Osteocyte (in vitro differentiated cells): Measurements from ENCODE around the gene GABRR2. TPM values are rescaled to one million over a fixed set of nuclear protein-coding genes. Genes with fewer than 3 reads are reported as not detected.

Source experiments
- DNase-seq: peaks from one replicate; pipeline ENCODE4 v3.0.0; 2021; ENCODE audit warnings: mixed read lengths; ENCODE audit not compliant: unreplicated experiment; ENCODE audit errors: extremely low spot score
- H3K27ac Mint-ChIP-seq: one replicate; pipeline ENCODE4 v1.8.0; 2021; ENCODE audit warnings: mild to moderate bottlenecking, mixed read lengths; ENCODE audit not compliant: unreplicated experiment
- H3K27me3 Mint-ChIP-seq: one replicate; pipeline ENCODE4 v1.8.0; 2021; ENCODE audit warnings: mixed read lengths; ENCODE audit not compliant: unreplicated experiment
- H3K36me3 Mint-ChIP-seq: one replicate; pipeline ENCODE4 v1.8.0; 2021; ENCODE audit warnings: mixed read lengths; ENCODE audit not compliant: unreplicated experiment
- H3K4me1 Mint-ChIP-seq: one replicate; pipeline ENCODE4 v1.8.0; 2021; ENCODE audit warnings: mixed read lengths; ENCODE audit not compliant: unreplicated experiment
- H3K4me3 Mint-ChIP-seq: one replicate; pipeline ENCODE4 v1.8.0; 2021; ENCODE audit warnings: mild to moderate bottlenecking, moderate library complexity, mixed read lengths; ENCODE audit not compliant: unreplicated experiment
- H3K9me3 Mint-ChIP-seq: one replicate; pipeline ENCODE4 v1.8.0; 2021; ENCODE audit warnings: mixed read lengths; ENCODE audit not compliant: unreplicated experiment
- CTCF ChIP-seq: fragments of 200-600 bp; sonication (generic); IDR thresholded peaks from 2 replicates; pipeline ENCODE4 v1.5.0; 2021; ENCODE audit warnings: antibody characterized with exemption, mild to moderate bottlenecking, moderate library complexity
- total RNA-seq: library from RNA; stranded (reverse); gene quantifications from 2 replicates; pipeline ENCODE4 v1.2.1, GENCODE V29; 2021

The GABRR2 gene
- total RNA-seq, 1 donor from 2014 or later = 0.97 TPM

- Mint-ChIP-seq H3K4me1 (no peaks in the 10 kb centered on the region), H3K27me3 (peaks cover 8% of the 10 kb centered on the region), H3K9me3 (peaks cover 4% of the 10 kb centered on the region), H3K36me3 (no peaks in the 10 kb centered on the region), H3K27ac (no peak overlapping the region), H3K4me3 (no peak overlapping the region)
- no peak for DNase-seq
- TF ChIP-seq CTCF = no peak
These were observed 92.4 kb downstream of the GABRR2 start for GRCh38 chr6:89222712-89223039.

- Mint-ChIP-seq H3K27me3 (peaks cover 13% of the 10 kb centered on the region), H3K4me3 (no peak overlapping the region), H3K9me3 (peaks cover 4% of the 10 kb centered on the region), H3K4me1 (peaks cover 2% of the 10 kb centered on the region), H3K27ac (no peak overlapping the region), H3K36me3 (no peaks in the 10 kb centered on the region)
- no peak for DNase-seq
- no peak for TF ChIP-seq CTCF
These were observed 93.0 kb downstream of the GABRR2 start for GRCh38 chr6:89221971-89222711.

- Mint-ChIP-seq H3K9me3 (peaks cover 4% of the 10 kb centered on the region), H3K36me3 (no peaks in the 10 kb centered on the region), H3K4me3 (no peak overlapping the region), H3K27ac (no peak overlapping the region), H3K4me1 (peaks cover 2% of the 10 kb centered on the region), H3K27me3 (peaks cover 17% of the 10 kb centered on the region)
- TF ChIP-seq CTCF = no peak
- peak; percentile 42 for DNase-seq
These were observed 94.0 kb downstream of the GABRR2 start for GRCh38 chr6:89221129-89221528.

GRCh38 chr6:89217299-89217910, 97.7 kb downstream of the GABRR2 start, which contains the start of gene GABRR1:
TSS of gene GABRR1 (minus strand) at chr6:89217358. CDS start at chr6:89217322, 36 bp downstream.
- no peak for TF ChIP-seq CTCF
- Mint-ChIP-seq H3K4me1 (peaks cover 2% of the 10 kb centered on the region), H3K27ac (no peak within 1 kb of the TSS), H3K27me3 (peaks cover 37% of the 10 kb centered on the region), H3K9me3 (no peaks in the 10 kb centered on the region), H3K36me3 (no peaks in the 10 kb centered on the region), H3K4me3 (no peak within 1 kb of the TSS)
- peak; percentile 48 for DNase-seq

- TF ChIP-seq CTCF = no peak
- Mint-ChIP-seq H3K36me3 (no peaks in the 10 kb centered on the region), H3K9me3 (no peaks in the 10 kb centered on the region)
These were observed 98.7 kb downstream of the GABRR2 start for GRCh38 chr6:89216411-89216810.

More at GRCh38 chr6:89216411-89216810, 98.7 kb downstream of the GABRR2 start:
- DNase-seq = peak; percentile 65
- H3K4me3 Mint-ChIP-seq = no peak overlapping the region
- H3K4me1 Mint-ChIP-seq = peaks cover 2% of the 10 kb centered on the region
- H3K27me3 Mint-ChIP-seq = peaks cover 41% of the 10 kb centered on the region
- no peak overlapping the region for H3K27ac Mint-ChIP-seq
